HG02642 (cell line): ENCODE measurements around the gene CSNK1D.
"Not testable (repeated sequence)": the region's sequence is repeated elsewhere in the genome, so short reads cannot be mapped to it uniquely, and the experiment has no call there.

Source experiments
- ATAC-seq: cut with Tn5 transposase; IDR thresholded peaks from one replicate; pipeline ENCODE4 v1.9.1; 2021; ENCODE audit warnings: mild to moderate bottlenecking; ENCODE audit not compliant: unreplicated experiment, poor library complexity

The CSNK1D gene

GRCh38 chr17:82276938-82277337, 3.4 kb upstream of the CSNK1D start:
- no peak for ATAC-seq

GRCh38 chr17:82275326-82275725, 1.8 kb upstream of the CSNK1D start:
- no peak for ATAC-seq

- ATAC-seq: no peak
Measured at GRCh38 chr17:82274134-82275020, 877 bp upstream of the CSNK1D start.

- peak; percentile 21 for ATAC-seq
Measured at GRCh38 chr17:82272495-82273326, 789 bp downstream of the CSNK1D start.

GRCh38 chr17:82271401-82271800, 2.1 kb downstream of the CSNK1D start:
- no peak for ATAC-seq

- ATAC-seq: no peak
Measured at GRCh38 chr17:82270651-82271050, 2.8 kb downstream of the CSNK1D start.

- ATAC-seq: no peak
Measured at GRCh38 chr17:82269882-82270500, 3.5 kb downstream of the CSNK1D start.

GRCh38 chr17:82269138-82269881, 4.2 kb downstream of the CSNK1D start:
- ATAC-seq: no peak

GRCh38 chr17:82267575-82268379, 5.7 kb downstream of the CSNK1D start:
- ATAC-seq: no peak

GRCh38 chr17:82266142-82266541, 7.4 kb downstream of the CSNK1D start:
- no peak for ATAC-seq

- no peak for ATAC-seq
Measured at GRCh38 chr17:82263641-82264040, 9.9 kb downstream of the CSNK1D start.

GRCh38 chr17:82262344-82262743, 11.2 kb downstream of the CSNK1D start:
- no peak for ATAC-seq

- not testable (repeated sequence) for ATAC-seq
Measured at GRCh38 chr17:82259972-82260961, 13.2 kb downstream of the CSNK1D start.

GRCh38 chr17:82258555-82258954, 14.9 kb downstream of the CSNK1D start:
- ATAC-seq: no peak

- ATAC-seq: no peak
Measured at GRCh38 chr17:82257473-82257872, 16.0 kb downstream of the CSNK1D start.

- ATAC-seq: no peak
Measured at GRCh38 chr17:82256242-82256885, 17.1 kb downstream of the CSNK1D start.

- ATAC-seq: no peak
Measured at GRCh38 chr17:82255402-82255972, 18.0 kb downstream of the CSNK1D start.
